Measurements from ENCODE around the gene ITPR2. TPM values are rescaled to one million over a fixed set of nuclear protein-coding genes. Genes with fewer than 3 reads are reported as not detected.
"Not testable (repeated sequence)": the region's sequence is repeated elsewhere in the genome, so short reads cannot be mapped to it uniquely, and the experiment has no call there.

ITPR2 gene
- total RNA-seq, 2 donors from 2014 or later: 38.8 to 40.3 TPM

GRCh38 chr12:26746121-26746714 is 86.8 kb downstream of the ITPR2 start:
- no peak for DNase-seq (ENCODE audit: low spot score)
- intact Hi-C loops (cut with DNase I): no loop called here

GRCh38 chr12:26744697-26745440 is 88.1 kb downstream of the ITPR2 start:
- no peak for DNase-seq (ENCODE audit: low spot score)
- intact Hi-C loops (cut with DNase I): no loop called here

- intact Hi-C loops (cut with DNase I): no loop called here
- no peak for DNase-seq (ENCODE audit: low spot score)
These were observed 88.9 kb downstream of the ITPR2 start for GRCh38 chr12:26744042-26744626.

- intact Hi-C loops (cut with DNase I): no loop called here
These were observed 91.3 kb downstream of the ITPR2 start for GRCh38 chr12:26741584-26742227.

GRCh38 chr12:26740991-26741390 is 92.0 kb downstream of the ITPR2 start:
- intact Hi-C loops (cut with DNase I): no loop called here
- no peak for DNase-seq (ENCODE audit: low spot score)

More at GRCh38 chr12:26741584-26742227, 91.3 kb downstream of the ITPR2 start:
- DNase-seq (ENCODE audit: low spot score): no peak

GRCh38 chr12:26740348-26740747 is 92.6 kb downstream of the ITPR2 start:
- intact Hi-C loops (cut with DNase I): no loop called here
- no peak for DNase-seq (ENCODE audit: low spot score)

GRCh38 chr12:26737487-26738030 is 95.4 kb downstream of the ITPR2 start:
- DNase-seq (ENCODE audit: low spot score): no peak
- intact Hi-C loops (cut with DNase I): no loop called here

- DNase-seq (ENCODE audit: low spot score): no peak
- intact Hi-C loops (cut with DNase I): no loop called here
These were observed 96.2 kb downstream of the ITPR2 start for GRCh38 chr12:26736563-26737486.

- intact Hi-C loops (cut with DNase I): no loop called here
- no peak for DNase-seq (ENCODE audit: low spot score)
These were observed 97.8 kb downstream of the ITPR2 start for GRCh38 chr12:26735249-26735639.

- intact Hi-C loops (cut with DNase I): no loop called here
- DNase-seq (ENCODE audit: low spot score): no peak
These were observed 98.3 kb downstream of the ITPR2 start for GRCh38 chr12:26734510-26735248.

- no peak for DNase-seq (ENCODE audit: low spot score)
- intact Hi-C loops (cut with DNase I): no loop called here
These were observed 100.7 kb downstream of the ITPR2 start for GRCh38 chr12:26732005-26732908.

GRCh38 chr12:26730481-26731350 is 102.3 kb downstream of the ITPR2 start:
- DNase-seq (ENCODE audit: low spot score): no peak
- intact Hi-C loops (cut with DNase I): no loop called here

- intact Hi-C loops (cut with DNase I): not testable (repeated sequence)
These were observed 103.8 kb downstream of the ITPR2 start for GRCh38 chr12:26729137-26729671.

GRCh38 chr12:26728205-26729050 is 104.6 kb downstream of the ITPR2 start:
- DNase-seq (ENCODE audit: low spot score): no peak
- intact Hi-C loops (cut with DNase I): no loop called here

More at GRCh38 chr12:26729137-26729671, 103.8 kb downstream of the ITPR2 start:
- DNase-seq (ENCODE audit: low spot score): not testable (repeated sequence)
